Fibroblast of upper back skin (primary cell): Measurements from ENCODE around the gene RNF150.

Source experiments
- DNase-seq: peaks from one replicate; pipeline ENCODE4 v3.0.0-alpha.2; 2013

The RNF150 gene

GRCh38 chr4:140903522-140904475 lies 229.5 kb downstream of the RNF150 start:
- peak; percentile 35 for DNase-seq

GRCh38 chr4:140901736-140902336 lies 231.4 kb downstream of the RNF150 start:
- no peak for DNase-seq

- peak; percentile 90 for DNase-seq
Measured at GRCh38 chr4:140893939-140894338, 239.3 kb downstream of the RNF150 start.

- no peak for DNase-seq
Measured at GRCh38 chr4:140888054-140888453, 245.2 kb downstream of the RNF150 start.

GRCh38 chr4:140887467-140887866 lies 245.8 kb downstream of the RNF150 start:
- DNase-seq, result no peak

- DNase-seq, result peak; percentile 73
Measured at GRCh38 chr4:140884431-140885058, 248.7 kb downstream of the RNF150 start.

GRCh38 chr4:140877781-140878180 lies 255.5 kb downstream of the RNF150 start:
- peak; percentile 34 for DNase-seq

- DNase-seq, result peak; percentile 67
Measured at GRCh38 chr4:140876615-140877364, 256.5 kb downstream of the RNF150 start.

GRCh38 chr4:140875746-140876452 lies 257.4 kb downstream of the RNF150 start:
- DNase-seq, result no peak

GRCh38 chr4:140874056-140874455 lies 259.2 kb downstream of the RNF150 start:
- DNase-seq, result no peak

GRCh38 chr4:140871368-140871767 lies 261.9 kb downstream of the RNF150 start:
- DNase-seq, result peak; percentile 50

- DNase-seq, result no peak
Measured at GRCh38 chr4:140870427-140870826, 262.8 kb downstream of the RNF150 start.

GRCh38 chr4:140869446-140869845 lies 263.8 kb downstream of the RNF150 start:
- no peak for DNase-seq

GRCh38 chr4:140867356-140867755 lies 265.9 kb downstream of the RNF150 start:
- DNase-seq, result no peak

- DNase-seq, result no peak
Measured at GRCh38 chr4:140866492-140867005, 266.7 kb downstream of the RNF150 start.

- DNase-seq, result peak; percentile 30
Measured at GRCh38 chr4:140865253-140866217, 267.7 kb downstream of the RNF150 start.

GRCh38 chr4:140863197-140863596 lies 270.1 kb downstream of the RNF150 start:
- no peak for DNase-seq

- no peak for DNase-seq
Measured at GRCh38 chr4:140862177-140862442, 271.2 kb downstream of the RNF150 start.

GRCh38 chr4:140861359-140862176 lies 271.7 kb downstream of the RNF150 start:
- peak; percentile 88 for DNase-seq

GRCh38 chr4:140858897-140859296 lies 274.4 kb downstream of the RNF150 start:
- DNase-seq, result no peak
